GM10847 (cell line): ENCODE data around the gene PACS2.

Experiments used
- POLR2A ChIP-seq: IDR thresholded peaks from 2 replicates; pipeline ENCODE4 v1.6.1; 2011; ENCODE audit not compliant: insufficient read length; ENCODE audit errors: extremely low read depth

PACS2 gene

GRCh38 chr14:105416671-105417070, 102.1 kb downstream of the PACS2 start:
- TF ChIP-seq POLR2A: no peak

- no peak for TF ChIP-seq POLR2A
Observed at GRCh38 chr14:105417690-105418121, 103.2 kb downstream of the PACS2 start.

- TF ChIP-seq POLR2A: no peak
Observed at GRCh38 chr14:105418269-105419194, 104.0 kb downstream of the PACS2 start.

GRCh38 chr14:105419195-105420091, 104.9 kb downstream of the PACS2 start, which contains the start of gene MTA1:
TSS of gene MTA1 (plus strand) at chr14:105419827. CDS start at chr14:105420036, 209 bp downstream.
- peak; percentile 27 for TF ChIP-seq POLR2A

- TF ChIP-seq POLR2A: no peak
Observed at GRCh38 chr14:105420101-105420973, 105.8 kb downstream of the PACS2 start.

GRCh38 chr14:105420974-105421674, 106.6 kb downstream of the PACS2 start:
- no peak for TF ChIP-seq POLR2A

- no peak for TF ChIP-seq POLR2A
Observed at GRCh38 chr14:105421723-105422615, 107.4 kb downstream of the PACS2 start.

GRCh38 chr14:105422695-105423487, 108.3 kb downstream of the PACS2 start:
- TF ChIP-seq POLR2A: no peak

GRCh38 chr14:105423488-105424195, 109.1 kb downstream of the PACS2 start:
- no peak for TF ChIP-seq POLR2A

- TF ChIP-seq POLR2A: no peak
Observed at GRCh38 chr14:105424861-105425260, 110.3 kb downstream of the PACS2 start.

- TF ChIP-seq POLR2A: no peak
Observed at GRCh38 chr14:105425823-105426247, 111.3 kb downstream of the PACS2 start.
